Airway epithelial cell (primary cell): ENCODE data around the gene MAGEB10. TPM values are rescaled to one million over a fixed set of nuclear protein-coding genes. Genes with fewer than 3 reads are reported as not detected.

ENCODE experiments used
- total RNA-seq: library from RNA; depleted of rRNA; stranded (reverse); fragments of >200 nt; gene quantifications from 2 replicates; pipeline ENCODE4 v1.2.3, GENCODE V29; 2015

Gene MAGEB10, protein sequence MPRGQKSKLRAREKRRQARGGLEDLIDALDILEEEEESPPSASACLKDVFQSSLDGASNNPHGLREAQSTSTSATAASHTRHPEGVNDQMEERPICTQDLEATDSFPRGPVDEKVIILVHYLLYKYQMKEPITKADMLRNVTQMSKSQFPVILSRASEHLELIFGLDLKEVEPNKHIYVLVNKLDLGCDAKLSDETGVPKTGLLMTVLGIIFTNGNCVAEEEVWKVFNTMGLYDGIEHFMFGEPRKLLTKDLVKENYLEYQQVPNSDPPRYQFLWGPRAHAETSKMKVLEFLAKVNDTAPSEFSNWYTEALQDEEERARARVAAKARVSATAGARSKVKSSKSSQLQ
- total RNA-seq, result not detected in 2 replicates

DNA sequence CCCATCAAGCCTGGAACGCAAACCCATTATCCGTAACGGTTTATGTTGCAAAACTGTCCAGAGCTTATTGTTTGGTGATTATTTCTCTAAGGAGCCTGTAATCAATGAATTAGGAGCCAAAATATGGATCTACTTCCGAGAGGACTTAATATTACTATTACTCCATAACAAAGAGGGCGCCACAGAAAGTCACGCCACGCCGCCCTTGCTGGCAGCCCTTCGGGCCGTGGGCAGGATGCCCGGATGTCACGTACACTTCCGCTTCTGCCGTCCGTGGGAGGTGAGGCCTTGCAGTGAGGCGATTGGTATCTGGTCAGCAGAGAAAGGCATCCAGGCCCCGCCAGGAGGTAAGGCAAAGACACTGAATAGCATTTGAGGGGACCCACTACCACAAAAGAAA, at the start of gene MAGEB10:
Gene MAGEB10 (plus strand): TSS at position 301 of the 400 bp plus-strand sequence. CDS start 13,317 bp downstream, outside the sequence.

Other genes starting within 250 kb of the MAGEB10 start
- not detected in 2 replicates for gene DCAF8L2, start 217.6 kb upstream of the MAGEB10 start, total RNA-seq
- not detected in 2 replicates for gene DCAF8L1, start 173.5 kb downstream of the MAGEB10 start, total RNA-seq